GM21576 (cell line): ENCODE measurements around the gene SESN2.
"Not testable (repeated sequence)": the region's sequence is repeated elsewhere in the genome, so short reads cannot be mapped to it uniquely, and the experiment has no call there.

ENCODE experiments used
- ATAC-seq: cut with Tn5 transposase; IDR thresholded peaks from one replicate; pipeline ENCODE4 v1.9.1; 2021; ENCODE audit warnings: mild to moderate bottlenecking, moderate library complexity; ENCODE audit not compliant: unreplicated experiment

Gene SESN2

DNA sequence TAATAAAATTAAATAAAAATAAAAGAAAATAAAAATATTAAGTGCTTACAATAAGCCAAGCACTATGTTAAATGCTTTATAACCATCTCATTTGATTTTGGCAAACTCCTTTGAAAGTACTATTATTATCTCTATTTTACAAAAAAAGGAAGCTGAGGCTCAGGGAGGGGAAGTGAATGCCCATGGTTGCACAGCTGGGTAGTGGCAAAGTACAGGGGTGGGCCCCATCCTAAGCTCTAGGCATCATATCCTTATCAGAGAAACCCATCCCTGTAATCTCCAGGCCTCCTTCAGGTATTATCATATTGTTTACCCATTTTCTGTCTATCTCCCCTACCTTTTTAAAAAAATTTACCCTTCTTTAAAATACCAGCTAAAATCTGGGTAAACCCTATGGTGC lies 67.2 kb downstream of the SESN2 start:
- no peak for ATAC-seq

DNA sequence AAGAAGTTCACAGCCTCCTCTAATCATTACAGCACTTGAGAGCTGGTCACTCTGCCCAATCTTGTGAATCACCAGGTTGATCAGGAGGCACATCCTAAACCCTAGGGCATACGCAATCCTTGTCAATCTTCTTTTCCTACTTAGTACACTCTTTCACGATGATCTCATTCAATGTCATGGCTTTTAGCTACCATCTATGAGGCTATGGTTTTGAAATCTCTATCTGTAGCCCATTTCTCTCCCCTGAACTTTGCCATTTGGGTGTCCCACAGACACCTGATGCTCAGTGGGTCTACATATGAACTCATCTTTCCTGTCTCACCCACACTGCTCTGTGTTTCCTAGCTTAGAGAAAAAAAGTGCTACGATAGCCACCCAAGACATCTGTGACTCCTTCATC lies 67.7 kb downstream of the SESN2 start:
- ATAC-seq: no peak

DNA sequence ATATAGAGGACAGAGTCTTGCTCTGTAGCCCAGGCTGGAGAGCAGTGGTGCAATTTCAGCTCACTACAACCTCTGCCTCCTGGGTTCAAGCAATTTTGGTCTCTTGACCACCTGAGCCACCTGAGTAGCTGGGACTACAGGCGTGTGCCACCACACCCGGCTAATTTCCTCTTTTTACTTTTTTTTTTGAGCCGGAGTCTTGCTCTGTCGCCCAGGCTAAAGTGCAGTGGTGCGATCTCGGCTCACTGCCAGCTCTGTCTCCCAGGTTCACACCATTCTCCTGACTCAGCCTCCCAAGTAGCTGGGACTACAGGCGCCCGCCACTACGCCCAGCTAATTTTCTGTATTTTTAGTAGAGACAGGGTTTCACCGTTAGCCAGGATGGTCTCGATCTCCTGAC lies 68.1 kb downstream of the SESN2 start:
- ATAC-seq: not testable (repeated sequence)

DNA sequence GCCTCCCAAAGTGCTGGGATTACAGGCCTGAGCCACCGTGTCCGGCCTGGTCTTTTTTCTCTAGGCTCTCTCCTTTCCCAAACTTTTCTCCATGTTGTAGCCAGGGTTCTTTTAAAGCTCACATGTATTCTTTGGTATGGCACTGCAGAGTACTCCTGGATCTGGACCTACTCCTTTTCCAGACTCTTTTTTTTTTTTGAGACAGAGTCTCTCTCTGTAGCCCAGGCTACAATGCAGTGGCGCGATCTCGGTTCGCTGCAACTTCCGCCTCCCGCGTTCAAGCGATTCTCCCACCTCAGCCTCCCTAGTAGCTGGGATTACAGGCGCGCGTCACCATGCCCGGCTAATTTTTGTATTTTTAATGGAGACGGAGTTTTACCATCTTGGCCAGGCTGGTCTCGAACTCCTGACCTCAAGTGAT lies 68.9 kb downstream of the SESN2 start:
- ATAC-seq: no peak

DNA sequence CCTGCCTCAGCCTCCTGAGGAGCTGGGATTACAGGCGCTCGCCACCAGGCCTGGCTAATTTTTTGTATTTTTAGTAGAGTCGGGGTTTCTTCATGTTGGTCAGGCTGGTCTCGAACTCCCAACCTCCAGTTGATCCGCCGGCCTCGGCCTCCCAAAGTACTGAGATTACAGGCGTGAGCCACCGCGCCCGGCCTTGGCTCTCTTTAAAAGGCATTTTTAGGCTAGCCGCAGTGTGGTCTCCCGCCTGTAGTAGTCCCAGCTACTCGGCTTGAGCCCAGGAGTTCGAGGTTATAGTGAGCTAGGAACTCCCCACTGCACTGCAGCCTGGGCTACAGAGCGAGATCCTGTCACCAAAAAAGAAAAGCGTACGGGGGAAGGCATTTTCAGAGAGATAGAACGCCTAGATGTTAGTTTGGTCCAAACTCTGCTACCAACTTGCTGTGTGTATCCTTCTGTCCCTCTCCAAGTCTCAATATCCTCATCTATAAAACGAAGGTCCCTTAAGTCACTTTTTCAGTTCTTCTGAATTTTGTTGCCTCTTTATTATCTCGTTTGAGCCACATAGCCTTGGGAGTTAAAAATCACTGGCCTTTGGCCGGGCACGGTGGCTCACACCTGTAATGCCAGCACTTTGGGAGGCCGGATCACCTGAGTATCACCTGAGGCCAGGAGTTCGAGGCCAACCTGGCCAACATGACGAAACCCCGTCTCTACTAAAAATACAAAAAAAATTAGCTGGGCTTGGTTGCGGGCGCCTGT lies 70.3 kb downstream of the SESN2 start:
- ATAC-seq: no peak
